ENCODE data around the gene GBP6.

Gene GBP6

GRCh38 chr1:89363638-89364536, at the start of gene GBP6:
GBP6 (plus strand) TSS chr1:89364059; CDS start chr1:89368552, 4,493 bp downstream.
- H3K4me2 ChIP-seq (ENCODE audit: low read length), result peak within 1 kb of the TSS; percentile 58
- no peaks in the 10 kb centered on the region for H3K79me2 ChIP-seq (ENCODE audit: low read length)
- H3K9me3 ChIP-seq (ENCODE audit: insufficient read depth, low read length), result no peaks in the 10 kb centered on the region
- H3K4me1 ChIP-seq (ENCODE audit: low read length), result peaks cover 21% of the 10 kb centered on the region
- no peaks in the 10 kb centered on the region for H4K20me1 ChIP-seq (ENCODE audit: insufficient read depth, low read length)
- H3K9ac ChIP-seq (ENCODE audit: low read length), result peak within 1 kb of the TSS; percentile 11; the same call in 1 of the 2 replicates
- H3K27ac ChIP-seq (ENCODE audit: low read length), result peak within 1 kb of the TSS; percentile 39; the same call in 1 of the 2 replicates
- TF ChIP-seq EZH2phosphoT487 (IDR thresholded peaks at IDR 0.05; ENCODE audit: low read depth) (no peak), CTCF (IDR thresholded peaks at IDR 0.05; ENCODE audit: low read depth, low read length) (no peak)
- peak within 1 kb of the TSS; percentile 34; the same call in 1 of the 2 replicates for H3K4me3 ChIP-seq (ENCODE audit: low read length)
- H2AFZ ChIP-seq (ENCODE audit: low read depth, low read length), result no peak within 1 kb of the TSS; the same call in 1 of the 2 replicates
- no peaks in the 10 kb centered on the region for H3K27me3 ChIP-seq (ENCODE audit: low read depth, low read length)
- H3K36me3 ChIP-seq (replicated peaks; ENCODE audit: low read depth, low read length), result no peaks in the 10 kb centered on the region

GRCh38 chr1:89322402-89322801, 41.5 kb upstream of the GBP6 start:
- H3K27me3 ChIP-seq (ENCODE audit: low read depth, low read length), result no peaks in the 10 kb centered on the region
- no peak overlapping the region for H2AFZ ChIP-seq (ENCODE audit: low read depth, low read length)
- H3K36me3 ChIP-seq (replicated peaks; ENCODE audit: low read depth, low read length), result no peaks in the 10 kb centered on the region
- TF ChIP-seq CTCF (IDR thresholded peaks at IDR 0.05; ENCODE audit: low read depth, low read length) (no peak), EZH2phosphoT487 (IDR thresholded peaks at IDR 0.05; ENCODE audit: low read depth) (no peak)
- no peaks in the 10 kb centered on the region for H3K4me1 ChIP-seq (ENCODE audit: low read length)
- H3K9me3 ChIP-seq (ENCODE audit: insufficient read depth, low read length), result no peaks in the 10 kb centered on the region
- H4K20me1 ChIP-seq (ENCODE audit: insufficient read depth, low read length), result no peaks in the 10 kb centered on the region
- H3K27ac ChIP-seq (ENCODE audit: low read length), result no peak overlapping the region
- no peak overlapping the region for H3K9ac ChIP-seq (ENCODE audit: low read length)
- H3K4me2 ChIP-seq (ENCODE audit: low read length), result no peak overlapping the region
- no peak overlapping the region for H3K4me3 ChIP-seq (ENCODE audit: low read length)
- no peaks in the 10 kb centered on the region for H3K79me2 ChIP-seq (ENCODE audit: low read length)

GRCh38 chr1:89331890-89332289, 32.0 kb upstream of the GBP6 start:
- TF ChIP-seq CTCF (IDR thresholded peaks at IDR 0.05; ENCODE audit: low read depth, low read length) (no peak), EZH2phosphoT487 (IDR thresholded peaks at IDR 0.05; ENCODE audit: low read depth) (no peak)
- Histone ChIP-seq H3K9ac (ENCODE audit: low read length) (no peak overlapping the region), H3K79me2 (ENCODE audit: low read length) (no peaks in the 10 kb centered on the region), H3K27ac (ENCODE audit: low read length) (no peak overlapping the region), H3K4me2 (ENCODE audit: low read length) (no peak overlapping the region), H3K27me3 (ENCODE audit: low read depth, low read length) (no peaks in the 10 kb centered on the region), H3K4me3 (ENCODE audit: low read length) (no peak overlapping the region), H3K9me3 (ENCODE audit: insufficient read depth, low read length) (no peaks in the 10 kb centered on the region), H2AFZ (ENCODE audit: low read depth, low read length) (no peak overlapping the region), H4K20me1 (ENCODE audit: insufficient read depth, low read length) (no peaks in the 10 kb centered on the region), H3K4me1 (ENCODE audit: low read length) (no peaks in the 10 kb centered on the region), H3K36me3 (replicated peaks; ENCODE audit: low read depth, low read length) (no peaks in the 10 kb centered on the region)

GRCh38 chr1:89332461-89332860, 31.4 kb upstream of the GBP6 start:
- no peaks in the 10 kb centered on the region for H3K27me3 ChIP-seq (ENCODE audit: low read depth, low read length)
- no peak overlapping the region for H3K9ac ChIP-seq (ENCODE audit: low read length)
- no peaks in the 10 kb centered on the region for H3K36me3 ChIP-seq (replicated peaks; ENCODE audit: low read depth, low read length)
- H2AFZ ChIP-seq (ENCODE audit: low read depth, low read length), result no peak overlapping the region
- H3K27ac ChIP-seq (ENCODE audit: low read length), result no peak overlapping the region
- H3K4me2 ChIP-seq (ENCODE audit: low read length), result no peak overlapping the region
- no peak overlapping the region for H3K4me3 ChIP-seq (ENCODE audit: low read length)
- H3K9me3 ChIP-seq (ENCODE audit: insufficient read depth, low read length), result no peaks in the 10 kb centered on the region
- H3K4me1 ChIP-seq (ENCODE audit: low read length), result no peaks in the 10 kb centered on the region
- TF ChIP-seq EZH2phosphoT487 (IDR thresholded peaks at IDR 0.05; ENCODE audit: low read depth) (no peak), CTCF (IDR thresholded peaks at IDR 0.05; ENCODE audit: low read depth, low read length) (no peak)
- no peaks in the 10 kb centered on the region for H3K79me2 ChIP-seq (ENCODE audit: low read length)
- no peaks in the 10 kb centered on the region for H4K20me1 ChIP-seq (ENCODE audit: insufficient read depth, low read length)

All from OCI-LY3 (cell line).